ENCODE data around the gene CYCS.
A peak's percentile ranks its signal among the peaks of the same experiment; 100 is the strongest.

The CYCS gene

DNA sequence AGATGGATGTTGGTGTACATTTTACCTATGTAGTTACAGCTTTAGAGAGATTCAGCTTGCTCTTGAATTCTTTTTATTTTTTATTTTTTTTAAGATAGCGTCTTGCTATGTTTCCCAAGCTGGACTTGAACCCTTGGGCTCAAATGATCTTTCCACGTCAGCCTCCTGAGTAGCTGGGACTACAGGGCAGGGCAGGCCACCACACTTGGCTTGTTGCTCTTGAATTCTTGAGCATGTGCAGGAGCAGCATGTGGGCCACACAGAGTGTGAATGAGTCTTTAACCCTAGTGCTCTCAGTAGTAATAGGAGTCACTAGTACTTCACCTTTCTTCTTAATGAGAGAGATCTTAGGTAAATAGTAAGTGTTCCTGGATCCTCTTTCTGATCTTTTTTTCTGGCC lies 26.7 kb upstream of the CYCS start:
- TF ChIP-seq, protein P1, sequence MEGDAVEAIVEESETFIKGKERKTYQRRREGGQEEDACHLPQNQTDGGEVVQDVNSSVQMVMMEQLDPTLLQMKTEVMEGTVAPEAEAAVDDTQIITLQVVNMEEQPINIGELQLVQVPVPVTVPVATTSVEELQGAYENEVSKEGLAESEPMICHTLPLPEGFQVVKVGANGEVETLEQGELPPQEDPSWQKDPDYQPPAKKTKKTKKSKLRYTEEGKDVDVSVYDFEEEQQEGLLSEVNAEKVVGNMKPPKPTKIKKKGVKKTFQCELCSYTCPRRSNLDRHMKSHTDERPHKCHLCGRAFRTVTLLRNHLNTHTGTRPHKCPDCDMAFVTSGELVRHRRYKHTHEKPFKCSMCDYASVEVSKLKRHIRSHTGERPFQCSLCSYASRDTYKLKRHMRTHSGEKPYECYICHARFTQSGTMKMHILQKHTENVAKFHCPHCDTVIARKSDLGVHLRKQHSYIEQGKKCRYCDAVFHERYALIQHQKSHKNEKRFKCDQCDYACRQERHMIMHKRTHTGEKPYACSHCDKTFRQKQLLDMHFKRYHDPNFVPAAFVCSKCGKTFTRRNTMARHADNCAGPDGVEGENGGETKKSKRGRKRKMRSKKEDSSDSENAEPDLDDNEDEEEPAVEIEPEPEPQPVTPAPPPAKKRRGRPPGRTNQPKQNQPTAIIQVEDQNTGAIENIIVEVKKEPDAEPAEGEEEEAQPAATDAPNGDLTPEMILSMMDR (IDR thresholded peaks at IDR 0.05; ENCODE audit: low read length) = no peak
- TF ChIP-seq EZH2 (IDR thresholded peaks at IDR 0.05; ENCODE audit: borderline replicate concordance, low read length) = no peak
- Histone ChIP-seq H3K79me2 (ENCODE audit: insufficient read depth, low read length) (no peaks in the 10 kb centered on the region), H3K9me3 (ENCODE audit: low read length) (no peaks in the 10 kb centered on the region)

DNA sequence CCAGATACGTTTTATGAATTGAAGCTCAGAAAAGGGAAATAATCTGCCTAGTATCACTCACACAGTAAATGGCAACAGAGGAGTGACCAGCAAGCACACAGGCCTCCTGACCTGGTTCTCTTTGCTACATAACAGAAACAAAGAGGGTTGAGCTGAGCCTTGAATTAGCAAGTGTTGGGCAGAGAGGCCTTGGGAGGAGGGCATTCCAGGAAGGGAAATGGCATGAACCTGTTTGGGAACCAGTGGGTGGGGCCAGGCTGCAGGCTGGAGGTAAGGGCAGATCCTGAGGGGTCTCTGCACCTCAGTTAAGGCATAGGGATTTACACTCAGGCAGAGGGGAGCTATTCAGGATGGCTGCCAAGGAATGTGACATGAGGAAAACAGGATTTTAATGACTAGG lies 24.8 kb upstream of the CYCS start:
- H3F3A ChIP-seq (ENCODE audit: insufficient read depth, low read length) = no peaks in the 10 kb centered on the region
- no peaks in the 10 kb centered on the region for H3K27me3 ChIP-seq (ENCODE audit: insufficient read depth, low read length)
- no peaks in the 10 kb centered on the region; the same call in 1 of the 2 replicates for H3K36me3 ChIP-seq (ENCODE audit: insufficient read depth, low read length)
- no peaks in the 10 kb centered on the region for H3K79me2 ChIP-seq (ENCODE audit: insufficient read depth, low read length)
- no peak overlapping the region for H3K27ac ChIP-seq (ENCODE audit: low read depth, low read length, poor library complexity, severe bottlenecking)
- no peaks in the 10 kb centered on the region for H4K20me1 ChIP-seq (ENCODE audit: insufficient read depth, low read length)
- TF ChIP-seq, protein P1 (IDR thresholded peaks at IDR 0.05; ENCODE audit: low read length) = no peak
- H3K4me3 ChIP-seq (ENCODE audit: low read depth, low read length, poor library complexity, severe bottlenecking) = no peak overlapping the region
- H3K9ac ChIP-seq (ENCODE audit: low read length) = no peak overlapping the region
- H3K9me3 ChIP-seq (ENCODE audit: low read length) = no peaks in the 10 kb centered on the region
- no peaks in the 10 kb centered on the region for H3K4me1 ChIP-seq (ENCODE audit: insufficient read depth, low read length, severe bottlenecking)
- no peak overlapping the region for H2AFZ ChIP-seq (ENCODE audit: low read length)
- H3K4me2 ChIP-seq (ENCODE audit: low read length) = no peak overlapping the region
- H3K9me2 ChIP-seq (ENCODE audit: low read depth, low read length) = no peaks in the 10 kb centered on the region

More for the DNA sequence above, 26.7 kb upstream of the CYCS start:
- Histone ChIP-seq H3K9ac (ENCODE audit: low read length) (no peak overlapping the region), H3K4me2 (ENCODE audit: low read length) (no peak overlapping the region), H3K36me3 (ENCODE audit: insufficient read depth, low read length) (no peaks in the 10 kb centered on the region; the same call in 1 of the 2 replicates), H3K4me1 (ENCODE audit: insufficient read depth, low read length, severe bottlenecking) (no peaks in the 10 kb centered on the region), H3K27me3 (ENCODE audit: insufficient read depth, low read length) (no peaks in the 10 kb centered on the region), H3K27ac (ENCODE audit: low read depth, low read length, poor library complexity, severe bottlenecking) (no peak overlapping the region), H4K20me1 (ENCODE audit: insufficient read depth, low read length) (no peaks in the 10 kb centered on the region), H2AFZ (ENCODE audit: low read length) (no peak overlapping the region), H3K9me2 (ENCODE audit: low read depth, low read length) (no peaks in the 10 kb centered on the region), H3K4me3 (ENCODE audit: low read depth, low read length, poor library complexity, severe bottlenecking) (no peak overlapping the region), H3F3A (ENCODE audit: insufficient read depth, low read length) (no peaks in the 10 kb centered on the region)

DNA sequence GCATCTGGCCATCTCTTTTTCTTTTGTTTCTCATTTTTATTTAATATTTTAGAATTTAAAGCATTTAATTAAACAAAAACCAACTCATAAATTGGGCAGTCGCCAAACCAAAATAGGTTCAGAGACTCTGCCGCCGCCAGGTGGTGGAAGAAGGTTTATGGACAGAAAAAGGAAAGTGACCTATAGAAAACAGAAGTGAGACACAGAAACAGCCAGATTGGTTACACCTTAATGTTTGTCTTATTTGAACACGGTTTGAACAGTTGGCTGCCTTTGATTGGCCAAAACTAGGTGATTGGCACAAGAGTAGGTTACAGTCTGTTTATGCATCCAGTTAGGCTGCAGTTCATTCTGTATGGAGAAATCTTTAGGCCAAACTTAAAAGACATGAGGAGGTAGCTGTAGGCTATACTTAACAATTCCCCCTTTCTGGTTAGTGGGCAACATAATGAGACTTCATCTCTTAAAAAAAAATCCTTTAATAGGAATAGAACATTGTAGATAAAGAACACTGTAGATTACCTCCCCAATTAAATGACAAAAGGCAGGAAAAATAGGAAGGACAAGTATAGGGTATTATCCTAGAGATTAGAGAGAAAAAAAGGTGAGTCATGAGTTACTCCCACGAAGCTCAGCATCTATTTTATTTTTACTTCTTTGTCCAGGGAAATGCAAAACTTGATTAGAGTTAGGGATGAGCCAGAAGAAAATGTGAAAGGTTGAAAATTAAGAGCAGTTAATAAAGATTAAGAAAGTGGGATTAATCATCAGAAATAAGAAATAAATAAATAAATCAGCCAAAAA lies 23.9 kb upstream of the CYCS start:
- no peak overlapping the region for H3K27ac ChIP-seq (ENCODE audit: low read depth, low read length, poor library complexity, severe bottlenecking)
- H2AFZ ChIP-seq (ENCODE audit: low read length) = no peak overlapping the region
- no peaks in the 10 kb centered on the region for H3K79me2 ChIP-seq (ENCODE audit: insufficient read depth, low read length)
- no peak for TF ChIP-seq EZH2 (IDR thresholded peaks at IDR 0.05; ENCODE audit: borderline replicate concordance, low read length)
- TF ChIP-seq, protein P1 (IDR thresholded peaks at IDR 0.05; ENCODE audit: low read length) = peak; percentile 21
- H3K4me2 ChIP-seq (ENCODE audit: low read length) = no peak overlapping the region
- no peaks in the 10 kb centered on the region for H3K9me2 ChIP-seq (ENCODE audit: low read depth, low read length)
- H3K4me1 ChIP-seq (ENCODE audit: insufficient read depth, low read length, severe bottlenecking) = no peaks in the 10 kb centered on the region
- no peak overlapping the region for H3K9ac ChIP-seq (ENCODE audit: low read length)
- H4K20me1 ChIP-seq (ENCODE audit: insufficient read depth, low read length) = no peaks in the 10 kb centered on the region
- no peaks in the 10 kb centered on the region for H3F3A ChIP-seq (ENCODE audit: insufficient read depth, low read length)
- no peak overlapping the region for H3K4me3 ChIP-seq (ENCODE audit: low read depth, low read length, poor library complexity, severe bottlenecking)
- H3K27me3 ChIP-seq (ENCODE audit: insufficient read depth, low read length) = no peaks in the 10 kb centered on the region
- H3K36me3 ChIP-seq (ENCODE audit: insufficient read depth, low read length) = no peaks in the 10 kb centered on the region; the same call in 1 of the 2 replicates
- no peaks in the 10 kb centered on the region for H3K9me3 ChIP-seq (ENCODE audit: low read length)
